ENCODE data around the gene GP1BB.

Gene GP1BB

GRCh38 chr22:19756288-19757128, 33.2 kb downstream of the GP1BB start:
- no peak for DNase-seq

- DNase-seq, result no peak
These were observed 34.0 kb downstream of the GP1BB start for GRCh38 chr22:19757140-19757984.

- no peak for DNase-seq
These were observed 34.9 kb downstream of the GP1BB start for GRCh38 chr22:19757985-19758895.

GRCh38 chr22:19758896-19759426, 35.6 kb downstream of the GP1BB start:
- no peak for DNase-seq

- DNase-seq, result no peak
These were observed 36.2 kb downstream of the GP1BB start for GRCh38 chr22:19759427-19760057.

GRCh38 chr22:19760058-19760950, 37.0 kb downstream of the GP1BB start, which contains the start of gene TBX1:
Gene TBX1, plus strand, starts transcription at chr22:19760778. Its CDS starts 66 bp downstream, at chr22:19760844.
- DNase-seq, result no peak

- DNase-seq, result no peak
These were observed 37.8 kb downstream of the GP1BB start for GRCh38 chr22:19760951-19761724.

GRCh38 chr22:19761725-19762567, 38.6 kb downstream of the GP1BB start:
- DNase-seq, result no peak

- DNase-seq, result no peak
These were observed 39.5 kb downstream of the GP1BB start for GRCh38 chr22:19762568-19763457.

GRCh38 chr22:19763458-19764298, 40.3 kb downstream of the GP1BB start:
- no peak for DNase-seq

GRCh38 chr22:19764299-19764593, 40.9 kb downstream of the GP1BB start:
- DNase-seq, result no peak

- no peak for DNase-seq
These were observed 41.5 kb downstream of the GP1BB start for GRCh38 chr22:19764636-19765476.

GRCh38 chr22:19765477-19766239, 42.3 kb downstream of the GP1BB start:
- DNase-seq, result no peak

- DNase-seq, result no peak
These were observed 42.8 kb downstream of the GP1BB start for GRCh38 chr22:19766240-19766510.

All from C1 segment of cervical spinal cord (tissue), 14 donors.